Measurements from ENCODE around the gene BRSK1.

GRCh38 chr19:55358493-55358892 is 74.7 kb downstream of the BRSK1 start:
- TF ChIP-seq POLR2A (IDR thresholded peaks at IDR 0.05; ENCODE audit: low read depth, low read length) (no peak), TAF1 (IDR thresholded peaks at IDR 0.05; ENCODE audit: low read depth, low read length) (no peak), POLR2AphosphoS5 (IDR thresholded peaks at IDR 0.05; ENCODE audit: low read depth, low read length) (no peak), SPI1 (IDR thresholded peaks at IDR 0.05; ENCODE audit: low read depth, low read length) (no peak)

All from GM12891 (cell line).